ENCODE results near the gene SENP7. TPM values are rescaled to one million over a fixed set of nuclear protein-coding genes. Genes with fewer than 3 reads are reported as not detected.

The SENP7 gene
- total and polyA plus RNA-seq, 4 experiments from 2014 or later = 9.7 to 69.8 (median 40.8) TPM

DNA sequence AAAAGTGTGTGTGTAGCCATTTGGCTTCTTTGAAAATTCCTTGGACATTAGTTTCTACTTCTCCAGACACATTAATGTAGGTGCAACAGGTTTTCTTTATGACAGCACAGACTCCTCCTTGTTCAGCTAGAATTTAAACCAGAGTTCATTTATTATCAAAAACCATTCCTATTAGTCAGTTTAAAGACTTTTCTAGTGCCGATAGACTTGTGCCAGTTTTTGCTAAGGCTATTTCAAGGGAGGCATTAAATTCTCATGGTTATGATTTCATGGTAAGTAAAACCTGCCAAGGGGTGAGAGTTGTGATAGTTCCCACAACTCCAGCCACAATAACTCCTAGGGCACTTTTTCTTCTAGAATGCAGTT lies 20.6 kb upstream of the SENP7 start:
- Histone ChIP-seq H3K9me3 (ENCODE audit: control insufficient read depth in 1 of 2, low read length in 2 of 2) (no peaks in the 10 kb centered on the region), H3K27me3 (ENCODE audit: insufficient read depth, low read length) (no peaks in the 10 kb centered on the region), H3K36me3 (ENCODE audit: insufficient read depth, low read length) (no peaks in the 10 kb centered on the region), H3K4me1 (ENCODE audit: insufficient read depth, low read length) (peaks cover 40% of the 10 kb centered on the region), H3K27ac (ENCODE audit: low read depth, low read length) (no peak overlapping the region), H3K4me3 (ENCODE audit: low read length in 2 of 2) (no peak overlapping the region)
- peak overlapping the region in 1 of 7 donors; percentile 40 for H3K27ac Mint-ChIP-seq
- DNase-seq = no peak
- ChIA-PET CTCF (ENCODE audit: partially characterized antibody) (no interaction called here), POLR2A (ENCODE audit: partially characterized antibody) (interaction anchor here (1.6 kb wide), 2 partner anchors 10 to 21 kb away, joined by 3 to 4 read pairs; partner anchors contain the start of gene SENP7)
- peaks cover 34 to 42% (median 38%) of the 10 kb centered on the region in 4 donors for H3K4me1 Mint-ChIP-seq
- no peaks in the 10 kb centered on the region for H3K36me3 Mint-ChIP-seq
- H3K27me3 Mint-ChIP-seq = no peaks in the 10 kb centered on the region
- intact Hi-C loops (cut with micrococcal nuclease) = no loop called here
- no peak overlapping the region for H3K4me3 Mint-ChIP-seq
- H3K9me3 Mint-ChIP-seq = peaks cover 0 to 7% (median under 1%) of the 10 kb centered on the region in 8 donors

DNA sequence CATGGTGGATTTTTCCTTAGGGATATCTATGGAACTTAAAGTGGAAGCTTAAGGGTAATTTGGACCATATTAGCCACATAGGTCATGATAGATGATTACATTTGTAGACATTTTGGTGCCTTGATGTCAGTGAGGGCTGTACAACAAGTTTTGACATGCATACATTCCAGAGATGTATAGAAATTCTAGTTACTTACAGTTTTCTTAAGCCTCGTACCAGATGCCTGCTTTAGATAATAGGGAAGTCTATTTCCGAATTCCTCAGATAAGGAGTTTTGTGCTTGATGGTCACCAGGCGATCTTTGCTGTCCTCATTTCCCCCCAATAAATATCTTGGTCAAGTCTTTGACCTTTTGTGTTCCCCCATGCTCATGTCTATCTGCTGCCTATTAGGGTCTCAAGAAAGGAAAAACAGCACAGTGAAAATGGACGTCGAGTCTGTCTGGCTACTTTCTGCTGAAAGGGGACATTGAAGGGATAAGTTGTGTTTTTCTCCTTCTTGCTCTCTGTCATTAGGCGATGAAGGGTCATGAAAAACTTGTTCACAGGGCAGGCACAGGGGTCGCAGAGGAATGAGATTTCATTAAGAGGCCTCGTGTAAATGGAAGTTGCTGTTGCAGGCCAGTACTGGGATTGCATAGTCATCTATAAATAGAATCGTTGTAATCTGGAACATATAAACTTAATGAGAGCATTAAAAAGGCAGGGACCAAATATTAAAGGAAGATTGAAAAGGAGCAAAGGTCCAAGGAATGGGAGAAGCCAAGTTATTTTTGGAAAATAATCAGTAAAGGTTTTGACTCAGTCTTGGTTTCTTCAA lies 20.0 kb upstream of the SENP7 start:
- peaks cover 40% of the 10 kb centered on the region for H3K4me1 ChIP-seq (ENCODE audit: insufficient read depth, low read length)
- Mint-ChIP-seq H3K27me3 (no peaks in the 10 kb centered on the region), H3K9me3 (peaks cover 0 to 7% (median under 1%) of the 10 kb centered on the region in 8 donors), H3K4me1 (peaks cover 35 to 42% (median 38%) of the 10 kb centered on the region in 4 donors), H3K27ac (peak overlapping the region in 1 of 7 donors; percentile 63), H3K4me3 (no peak overlapping the region), H3K36me3 (no peaks in the 10 kb centered on the region)
- H3K27me3 ChIP-seq (ENCODE audit: insufficient read depth, low read length) = no peaks in the 10 kb centered on the region
- no peak overlapping the region for H3K27ac ChIP-seq (ENCODE audit: low read depth, low read length)
- no peak overlapping the region for H3K4me3 ChIP-seq (ENCODE audit: low read length in 2 of 2)
- intact Hi-C loops (cut with micrococcal nuclease) = no loop called here
- no peaks in the 10 kb centered on the region for H3K36me3 ChIP-seq (ENCODE audit: insufficient read depth, low read length)
- no peak for DNase-seq
- ChIA-PET POLR2A (ENCODE audit: partially characterized antibody) (interaction anchor here (1.6 kb wide), 1 partner anchor 20 kb away, joined by 4 read pairs; the partner anchor contains the start of gene SENP7), CTCF (ENCODE audit: partially characterized antibody) (interaction anchor here (1.6 kb wide), 1 partner anchor 14 kb away, joined by 3 read pairs; no protein-coding TSS in a partner anchor)
- H3K9me3 ChIP-seq (ENCODE audit: control insufficient read depth in 1 of 2, low read length in 2 of 2) = no peaks in the 10 kb centered on the region

- Mint-ChIP-seq H3K4me1 (peaks cover 35 to 42% (median 41%) of the 10 kb centered on the region in 4 donors), H3K4me3 (peak overlapping the region in 6 of 8 donors; percentile 9 to 72 (median 46)), H3K9me3 (peaks cover 0 to 7% (median under 1%) of the 10 kb centered on the region in 8 donors), H3K27ac (peak overlapping the region; percentile 63 to 93 (median 89)), H3K36me3 (no peaks in the 10 kb centered on the region), H3K27me3 (no peaks in the 10 kb centered on the region)
- no peak overlapping the region for H3K27ac ChIP-seq (ENCODE audit: low read depth, low read length)
- H3K4me1 ChIP-seq (ENCODE audit: insufficient read depth, low read length) = peaks cover 40% of the 10 kb centered on the region
- H3K9me3 ChIP-seq (ENCODE audit: control insufficient read depth in 1 of 2, low read length in 2 of 2) = no peaks in the 10 kb centered on the region
- intact Hi-C loops (cut with micrococcal nuclease) = loop anchor here (2.0 kb wide), 2 partner anchors 13 to 19 kb away; partner anchors contain the start of gene SENP7
- ChIA-PET POLR2A (ENCODE audit: partially characterized antibody) (interaction anchor here (2.2 to 2.8 kb wide), 3 partner anchors 10 to 18 kb away, joined by 12 to 32 read pairs (median 29); partner anchors contain the start of gene SENP7), CTCF (ENCODE audit: partially characterized antibody) (interaction anchor here (1.6 to 2.1 kb wide), 2 partner anchors 10 to 13 kb away, joined by 3 to 8 read pairs; no protein-coding TSS in a partner anchor)
- DNase-seq = peak in 2 of 5 donors; percentile 21 to 51
- H3K27me3 ChIP-seq (ENCODE audit: insufficient read depth, low read length) = no peaks in the 10 kb centered on the region
- H3K4me3 ChIP-seq (ENCODE audit: low read length in 2 of 2) = no peak overlapping the region
- H3K36me3 ChIP-seq (ENCODE audit: insufficient read depth, low read length) = no peaks in the 10 kb centered on the region
Observed at GRCh38 chr3:101531473-101532086, 18.6 kb upstream of the SENP7 start.

DNA sequence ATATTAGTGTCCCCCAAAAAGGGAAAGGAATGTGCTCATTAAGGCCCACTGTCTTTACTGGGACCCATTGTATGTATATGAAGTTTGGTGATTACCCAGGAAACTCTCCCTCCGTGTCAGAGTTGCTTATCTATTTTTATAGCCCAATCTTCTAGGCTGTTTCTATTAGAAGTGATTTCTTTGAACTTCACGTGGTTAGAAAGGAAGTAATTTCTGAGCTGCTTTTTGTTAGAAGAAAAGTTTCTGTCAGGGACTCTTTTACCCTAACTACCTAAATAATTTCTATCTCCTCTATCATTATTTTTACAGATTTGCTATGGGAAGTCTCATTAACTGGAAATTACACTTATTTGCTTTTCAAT lies 17.7 kb upstream of the SENP7 start:
- no peaks in the 10 kb centered on the region for H3K27me3 ChIP-seq (ENCODE audit: insufficient read depth, low read length)
- ChIA-PET POLR2A (ENCODE audit: partially characterized antibody) (interaction anchor here (0.6 to 2.8 kb wide), 10 partner anchors 9 to 62 kb away, joined by 3 to 32 read pairs (median 6); partner anchors contain the start of genes PCNP, SENP7 and TRMT10C), CTCF (ENCODE audit: partially characterized antibody) (interaction anchor here (1.4 to 2.1 kb wide), 3 partner anchors 9 to 14 kb away, joined by 4 to 8 read pairs (median 5); no protein-coding TSS in a partner anchor)
- H3K36me3 Mint-ChIP-seq = no peaks in the 10 kb centered on the region
- H3K27me3 Mint-ChIP-seq = no peaks in the 10 kb centered on the region
- peaks cover 40% of the 10 kb centered on the region for H3K4me1 ChIP-seq (ENCODE audit: insufficient read depth, low read length)
- no peaks in the 10 kb centered on the region for H3K9me3 ChIP-seq (ENCODE audit: control insufficient read depth in 1 of 2, low read length in 2 of 2)
- H3K4me3 ChIP-seq (ENCODE audit: low read length in 2 of 2) = no peak overlapping the region
- H3K4me1 Mint-ChIP-seq = peaks cover 35 to 42% (median 41%) of the 10 kb centered on the region in 4 donors
- peaks cover 0 to 7% (median under 1%) of the 10 kb centered on the region in 8 donors for H3K9me3 Mint-ChIP-seq
- intact Hi-C loops (cut with micrococcal nuclease) = loop anchor here (1.0 to 2.0 kb wide), 3 partner anchors 9 to 18 kb away; partner anchors contain the start of gene SENP7
- peak overlapping the region; percentile 13 to 72 (median 48) for H3K4me3 Mint-ChIP-seq
- peak overlapping the region; percentile 63 to 93 (median 89) for H3K27ac Mint-ChIP-seq
- no peaks in the 10 kb centered on the region for H3K36me3 ChIP-seq (ENCODE audit: insufficient read depth, low read length)
- peak in 1 of 5 donors; percentile 34 for DNase-seq
- peak overlapping the region; percentile 42 for H3K27ac ChIP-seq (ENCODE audit: low read depth, low read length)

GRCh38 chr3:101529816-101530685 lies 17.0 kb upstream of the SENP7 start:
- Mint-ChIP-seq H3K9me3 (peaks cover 0 to 9% (median 4%) of the 10 kb centered on the region in 8 donors), H3K27me3 (no peaks in the 10 kb centered on the region), H3K27ac (peak overlapping the region; percentile 63 to 93 (median 89)), H3K4me3 (peak overlapping the region; percentile 13 to 72 (median 48)), H3K4me1 (peaks cover 35 to 43% (median 41%) of the 10 kb centered on the region in 4 donors), H3K36me3 (peaks cover 0 to 3% of the 10 kb centered on the region in 2 donors)
- DNase-seq = no peak
- Histone ChIP-seq H3K4me1 (ENCODE audit: insufficient read depth, low read length) (peaks cover 40% of the 10 kb centered on the region), H3K9me3 (ENCODE audit: control insufficient read depth in 1 of 2, low read length in 2 of 2) (no peaks in the 10 kb centered on the region), H3K27ac (ENCODE audit: low read depth, low read length) (peak overlapping the region; percentile 42), H3K4me3 (ENCODE audit: low read length in 2 of 2) (no peak overlapping the region), H3K36me3 (ENCODE audit: insufficient read depth, low read length) (no peaks in the 10 kb centered on the region), H3K27me3 (ENCODE audit: insufficient read depth, low read length) (no peaks in the 10 kb centered on the region)
- CTCF ChIA-PET (ENCODE audit: partially characterized antibody) = interaction anchor here (0.8 to 2.1 kb wide), 4 partner anchors 9 to 17 kb away, joined by 3 to 8 read pairs (median 4); partner anchors contain the start of gene SENP7
- intact Hi-C loops (cut with micrococcal nuclease) = loop anchor here (1.0 to 2.0 kb wide), 3 partner anchors 9 to 17 kb away; partner anchors contain the start of gene SENP7
- POLR2A ChIA-PET (ENCODE audit: partially characterized antibody) = interaction anchor here (0.9 to 2.8 kb wide), 10 partner anchors 9 to 43 kb away, joined by 3 to 32 read pairs (median 6); partner anchors contain the start of genes PCNP, SENP7 and TRMT10C

DNA sequence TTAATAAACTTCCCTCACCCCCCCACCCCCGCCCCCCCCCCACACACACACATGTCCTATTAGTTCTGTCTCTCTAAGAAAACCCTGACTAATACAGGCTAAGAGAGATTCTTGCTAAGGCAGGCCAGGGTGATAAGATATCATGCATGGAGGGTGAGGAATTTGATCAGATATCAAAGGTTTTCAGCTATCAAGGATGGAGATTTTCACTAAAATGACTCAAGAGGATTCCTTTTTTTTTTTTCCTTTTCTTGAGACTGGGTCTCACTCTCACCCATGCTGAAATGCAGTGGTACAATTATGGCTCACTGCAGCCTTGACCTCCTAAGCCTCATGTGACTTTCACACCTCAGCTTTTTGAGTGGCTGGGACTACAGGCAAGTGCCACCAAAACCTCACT lies 14.9 kb upstream of the SENP7 start:
- H3K36me3 ChIP-seq (ENCODE audit: insufficient read depth, low read length) = no peaks in the 10 kb centered on the region
- no peaks in the 10 kb centered on the region for H3K27me3 ChIP-seq (ENCODE audit: insufficient read depth, low read length)
- no peaks in the 10 kb centered on the region for H3K9me3 ChIP-seq (ENCODE audit: control insufficient read depth in 1 of 2, low read length in 2 of 2)
- DNase-seq = no peak
- H3K36me3 Mint-ChIP-seq = peaks cover 0 to 3% of the 10 kb centered on the region in 2 donors
- H3K4me3 Mint-ChIP-seq = no peak overlapping the region
- ChIA-PET POLR2A (ENCODE audit: partially characterized antibody) (interaction anchor here (0.9 kb wide), 1 partner anchor 16 kb away, joined by 3 read pairs; no protein-coding TSS in a partner anchor), CTCF (ENCODE audit: partially characterized antibody) (no interaction called here)
- H3K27me3 Mint-ChIP-seq = no peaks in the 10 kb centered on the region
- peaks cover 35 to 43% (median 40%) of the 10 kb centered on the region in 4 donors for H3K4me1 Mint-ChIP-seq
- peaks cover 40% of the 10 kb centered on the region for H3K4me1 ChIP-seq (ENCODE audit: insufficient read depth, low read length)
- H3K9me3 Mint-ChIP-seq = peaks cover 0 to 11% (median 4%) of the 10 kb centered on the region in 8 donors
- H3K27ac ChIP-seq (ENCODE audit: low read depth, low read length) = no peak overlapping the region
- no peak overlapping the region for H3K27ac Mint-ChIP-seq
- no peak overlapping the region for H3K4me3 ChIP-seq (ENCODE audit: low read length in 2 of 2)
- intact Hi-C loops (cut with micrococcal nuclease) = no loop called here
